Cardiac fibroblast (primary cell): ENCODE results near the gene PYCR2.
"Not testable (repeated sequence)": the region's sequence is repeated elsewhere in the genome, so short reads cannot be mapped to it uniquely, and the experiment has no call there.

Source experiments
- DNase-seq, 2 donors: peaks; one replicate each; pipeline versions ENCODE4 v3.0.0 to v3.0.0-alpha.2; 2010; ENCODE audit warnings: low read depth in 2 of 2
- H3K4me3 ChIP-seq, 2 donors: replicated peaks in 1 of 2; 1 replicate in 1 of 2; 2 replicates in 1 of 2; pipeline ENCODE4 v1.5.1; 2011; ENCODE audit warnings: low read depth in 2 of 2, low read length in 2 of 2, mild to moderate bottlenecking in 2 of 2, moderate library complexity in 1 of 2
- TF ChIP-seq, protein P1 (sequence below): IDR thresholded peaks from one replicate; pipeline ENCODE4 v1.5.1; 2011; ENCODE audit warnings: low read depth, mild to moderate bottlenecking, low read length, inconsistent platforms

The PYCR2 gene

DNA sequence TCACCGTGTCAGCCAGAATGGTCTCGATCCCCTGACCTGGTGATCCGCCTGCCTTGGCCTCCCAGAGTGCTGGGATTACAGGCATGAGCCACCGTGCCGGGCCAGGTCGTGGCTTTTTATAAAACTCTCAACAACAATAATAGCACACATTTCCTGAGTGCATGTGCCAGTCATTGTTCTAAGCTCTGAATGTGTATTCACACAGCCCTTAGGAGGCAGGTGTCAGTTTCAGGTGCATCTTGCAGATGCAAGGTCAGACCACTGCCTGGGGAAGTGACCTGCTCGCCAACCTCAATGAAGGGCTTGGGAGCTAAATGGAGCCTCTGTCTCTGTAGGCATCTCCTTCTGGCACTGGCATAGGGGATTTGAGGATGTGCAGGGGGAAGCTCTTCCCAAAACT lies 18.5 kb upstream of the PYCR2 start:
- no peak overlapping the region for H3K4me3 ChIP-seq
- TF ChIP-seq, protein P1, sequence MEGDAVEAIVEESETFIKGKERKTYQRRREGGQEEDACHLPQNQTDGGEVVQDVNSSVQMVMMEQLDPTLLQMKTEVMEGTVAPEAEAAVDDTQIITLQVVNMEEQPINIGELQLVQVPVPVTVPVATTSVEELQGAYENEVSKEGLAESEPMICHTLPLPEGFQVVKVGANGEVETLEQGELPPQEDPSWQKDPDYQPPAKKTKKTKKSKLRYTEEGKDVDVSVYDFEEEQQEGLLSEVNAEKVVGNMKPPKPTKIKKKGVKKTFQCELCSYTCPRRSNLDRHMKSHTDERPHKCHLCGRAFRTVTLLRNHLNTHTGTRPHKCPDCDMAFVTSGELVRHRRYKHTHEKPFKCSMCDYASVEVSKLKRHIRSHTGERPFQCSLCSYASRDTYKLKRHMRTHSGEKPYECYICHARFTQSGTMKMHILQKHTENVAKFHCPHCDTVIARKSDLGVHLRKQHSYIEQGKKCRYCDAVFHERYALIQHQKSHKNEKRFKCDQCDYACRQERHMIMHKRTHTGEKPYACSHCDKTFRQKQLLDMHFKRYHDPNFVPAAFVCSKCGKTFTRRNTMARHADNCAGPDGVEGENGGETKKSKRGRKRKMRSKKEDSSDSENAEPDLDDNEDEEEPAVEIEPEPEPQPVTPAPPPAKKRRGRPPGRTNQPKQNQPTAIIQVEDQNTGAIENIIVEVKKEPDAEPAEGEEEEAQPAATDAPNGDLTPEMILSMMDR, result no peak

DNA sequence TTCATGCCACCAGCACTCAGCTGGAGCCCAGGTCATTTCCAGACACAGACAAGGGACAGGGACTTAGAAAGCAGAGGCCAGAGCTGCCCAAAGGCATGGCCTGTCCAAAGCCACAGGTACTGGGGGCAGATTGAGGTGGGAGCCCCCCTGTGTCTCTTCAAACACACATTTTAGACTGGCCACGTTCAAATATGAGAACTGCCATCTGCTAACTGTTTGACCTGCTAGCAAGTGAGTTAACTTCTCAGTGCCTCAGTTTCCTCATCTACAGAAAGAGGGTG lies 17.8 kb upstream of the PYCR2 start:
- DNase-seq, result no peak
- H3K4me3 ChIP-seq, result no peak overlapping the region
- TF ChIP-seq, protein P1, result no peak

More for the DNA sequence above, 18.5 kb upstream of the PYCR2 start:
- DNase-seq, result no peak

DNA sequence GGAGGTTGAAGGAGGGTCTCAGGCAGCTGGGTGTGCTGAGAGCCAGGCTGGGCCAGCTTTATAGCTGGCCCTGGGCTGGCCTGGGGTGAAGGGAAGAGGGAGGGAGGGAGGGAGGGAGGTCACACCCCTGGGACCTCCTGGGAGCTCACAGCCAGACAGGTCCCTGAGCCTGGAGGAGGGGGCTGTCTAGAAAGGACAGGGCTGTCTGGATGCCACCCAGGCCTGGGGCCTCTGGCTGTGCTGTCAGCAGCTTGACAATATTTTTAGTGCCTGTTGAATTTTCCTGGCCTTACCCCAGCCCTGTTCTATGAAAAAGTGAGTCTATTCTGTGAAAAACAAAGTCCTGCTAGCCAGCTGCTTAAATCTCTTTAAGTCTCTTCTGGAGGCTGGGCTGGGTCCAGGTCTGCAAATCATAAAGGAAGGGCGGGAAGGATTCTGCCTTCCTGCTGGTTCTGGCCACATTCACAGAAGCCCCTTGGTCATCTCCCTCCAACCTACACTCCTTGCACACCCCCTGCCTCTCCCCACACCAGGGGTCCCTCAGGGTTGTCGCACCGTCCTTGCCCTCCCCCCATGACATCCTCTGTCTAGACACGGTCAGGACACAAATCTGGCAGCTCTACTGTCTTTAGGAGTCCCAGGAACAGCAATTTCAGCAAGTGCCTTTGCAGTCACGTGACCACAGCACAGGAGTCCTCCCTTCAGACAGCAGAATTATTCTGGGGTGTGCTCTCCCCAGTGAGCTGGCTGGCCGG lies 17.3 kb upstream of the PYCR2 start, which contains the start of gene LEFTY2:
LEFTY2 (minus strand) TSS at position 34 of the 755 bp plus-strand sequence. CDS start 80 bp downstream, outside the sequence.
- no peak within 1 kb of the TSS for H3K4me3 ChIP-seq
- peak in 1 of 2 donors; percentile 27 for DNase-seq
- TF ChIP-seq, protein P1, result no peak

DNA sequence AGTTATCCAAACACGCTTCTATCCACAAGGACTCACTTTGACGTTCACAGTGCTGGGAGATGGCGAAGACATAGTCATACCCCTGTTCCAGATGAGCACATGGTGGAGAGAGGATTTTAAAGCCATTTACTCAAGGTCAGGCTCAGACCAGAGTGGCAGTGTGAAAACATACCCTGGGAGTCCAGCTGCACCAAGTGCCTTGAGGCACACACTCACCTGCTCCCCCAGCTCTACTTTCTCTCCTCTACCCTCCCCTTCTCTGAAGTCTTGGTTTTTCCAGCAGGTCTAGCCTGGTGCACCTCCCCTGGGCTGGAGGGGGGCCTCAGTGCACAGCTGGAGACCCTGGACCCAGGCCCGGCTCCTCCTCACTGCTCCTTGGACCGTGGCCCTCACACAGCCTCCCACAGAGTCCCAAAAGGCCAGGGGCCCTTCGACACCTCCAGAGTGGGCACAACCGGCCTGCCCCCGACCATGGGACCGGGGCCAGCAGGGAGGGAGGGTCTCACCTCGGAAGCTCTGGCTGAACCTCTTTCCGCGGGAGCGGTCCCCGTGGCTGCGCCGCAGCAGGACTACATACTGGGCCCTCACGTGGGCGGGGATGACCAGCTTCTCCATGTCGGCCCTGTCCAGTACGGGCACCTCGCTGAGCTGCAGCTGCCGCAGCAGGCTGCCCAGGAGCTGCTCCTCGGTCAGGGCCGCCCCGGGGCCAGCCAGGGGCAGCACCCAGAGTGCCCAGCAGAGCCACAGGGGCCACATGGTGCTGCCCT lies 16.5 kb upstream of the PYCR2 start:
- H3K4me3 ChIP-seq, result no peak overlapping the region
- TF ChIP-seq, protein P1, result no peak
- no peak for DNase-seq

DNA sequence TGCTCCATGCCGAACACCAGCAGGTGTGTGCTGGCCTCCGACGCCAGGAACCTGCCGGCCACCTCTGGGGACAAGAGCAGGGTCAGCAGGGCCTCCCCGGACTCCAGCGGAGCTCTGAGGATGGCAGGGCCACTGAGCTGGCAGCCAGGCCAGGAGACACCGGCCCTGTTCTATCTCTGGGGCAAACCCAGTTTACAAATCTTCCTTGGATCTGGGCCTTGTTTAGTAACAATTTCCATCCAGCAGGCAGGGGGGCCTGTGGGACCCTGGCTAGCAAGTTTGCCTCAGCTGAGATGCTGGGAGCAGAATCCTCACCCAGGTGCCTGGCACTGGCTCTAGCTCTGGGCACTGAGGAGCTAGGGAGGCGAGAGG lies 15.9 kb upstream of the PYCR2 start:
- not testable (repeated sequence) for H3K4me3 ChIP-seq, DNase-seq

DNA sequence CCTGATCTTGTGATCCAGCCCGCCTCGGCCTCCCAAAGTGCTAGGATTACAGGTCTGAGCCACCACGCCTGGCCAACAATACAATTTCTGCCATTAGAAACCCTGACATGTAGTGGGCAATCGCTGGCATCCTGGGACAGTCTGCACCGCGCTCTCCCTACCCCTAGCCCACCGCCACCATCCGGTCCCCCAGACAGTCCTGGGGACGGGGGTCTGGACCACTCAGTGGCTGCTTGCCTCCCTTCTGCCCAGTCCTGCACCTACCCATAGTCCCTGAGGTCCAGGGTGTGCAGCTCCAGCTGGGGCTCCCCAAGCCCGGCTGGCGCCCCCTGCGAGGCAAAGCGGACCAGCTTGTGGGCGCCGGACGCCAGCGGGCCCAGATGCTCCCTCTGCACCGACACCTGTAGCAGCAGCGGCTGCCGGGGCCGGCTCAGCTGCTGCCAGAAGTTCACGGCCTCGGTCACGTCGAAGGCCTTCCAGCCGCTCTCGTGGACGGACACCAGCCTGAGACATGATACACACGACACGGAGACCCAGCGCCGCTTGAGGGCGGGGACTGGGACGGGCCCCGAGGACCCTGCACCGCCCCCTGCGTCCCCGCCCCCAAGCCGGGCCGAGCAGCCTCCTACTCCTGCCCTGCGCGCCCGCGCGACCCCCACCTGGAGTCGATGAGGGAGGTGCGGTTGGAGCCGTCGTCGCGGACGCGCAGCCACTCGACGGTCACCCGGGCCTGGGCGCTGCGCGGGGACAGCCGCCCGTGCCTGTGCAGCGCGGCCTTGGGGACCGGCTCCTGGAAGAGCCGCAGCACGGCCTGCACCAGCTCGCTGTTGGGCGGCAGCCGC lies 15.3 kb upstream of the PYCR2 start:
- not testable (repeated sequence) for H3K4me3 ChIP-seq

DNA sequence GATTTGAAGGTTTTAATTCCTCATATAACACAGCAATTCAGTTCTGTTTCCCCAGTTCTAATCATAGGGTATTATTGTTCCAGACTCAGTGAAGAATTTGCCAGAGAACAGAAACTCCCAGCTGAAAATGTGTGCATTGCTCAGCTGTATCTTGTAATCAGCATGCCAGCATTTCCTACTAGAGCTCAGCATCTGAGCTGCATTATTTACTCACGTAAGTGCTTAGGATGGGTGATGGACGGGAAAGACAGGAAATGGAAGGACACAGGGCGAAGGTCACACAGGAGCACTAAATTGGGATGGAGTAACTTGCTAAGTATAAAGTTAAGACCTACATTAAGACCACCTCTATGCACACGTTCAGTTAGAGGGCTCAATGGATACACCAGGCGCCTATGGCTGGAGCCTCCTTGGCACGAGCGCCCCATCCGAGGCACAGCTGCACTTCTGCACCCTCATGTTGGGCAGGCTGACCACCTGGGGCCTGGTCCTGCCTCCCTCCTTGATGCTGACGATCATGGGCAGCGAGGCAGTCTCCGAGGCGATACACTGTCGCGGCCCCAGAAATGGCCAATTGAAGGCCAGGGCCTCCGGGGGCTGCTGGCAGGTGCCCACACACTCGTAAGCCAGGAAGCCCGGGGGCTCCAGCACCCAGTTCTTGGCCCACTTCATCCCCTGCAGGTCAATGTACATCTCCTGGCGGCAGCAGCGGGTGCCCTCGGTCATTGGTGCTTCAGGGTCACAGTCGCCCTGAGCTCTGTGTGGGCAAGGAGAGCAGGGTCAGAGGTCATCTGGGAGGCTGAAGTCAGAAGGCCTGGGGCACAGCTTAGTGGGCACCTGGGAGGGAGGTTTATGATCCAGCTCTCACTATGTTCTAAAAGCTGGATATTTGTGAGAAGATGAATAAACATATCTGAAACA lies 13.3 kb upstream of the PYCR2 start:
- H3K4me3 ChIP-seq, result no peak overlapping the region
- TF ChIP-seq, protein P1, result no peak
- no peak for DNase-seq

More for the DNA sequence above, 15.3 kb upstream of the PYCR2 start:
- not testable (repeated sequence) for DNase-seq
